SK-N-MC (cell line): Measurements from ENCODE around the gene CYP17A1.
A peak's percentile ranks its signal among the peaks of the same experiment; 100 is the strongest.

Experiments used
- DNase-seq: peaks from one replicate; pipeline ENCODE4 v3.0.0-alpha.2; 2011; ENCODE audit warnings: low read depth, low spot score
- H3K27ac ChIP-seq: fragments of 200-600 bp; sonication (generic); 2 replicates; pipeline ENCODE4 v1.5.1; 2016; ENCODE audit warnings: mixed run types
- H3K36me3 ChIP-seq: fragments of 200-600 bp; sonication (generic); 2 replicates; pipeline ENCODE4 v1.6.1; 2017; ENCODE audit warnings: antibody characterized with exemption, low read length, mixed read lengths; ENCODE audit not compliant: insufficient read depth
- H3K4me3 ChIP-seq: fragments of 200-600 bp; sonication (generic); 2 replicates; pipeline ENCODE4 v1.5.1; 2016
- H3K9ac ChIP-seq: fragments of 200-600 bp; sonication (generic); 2 replicates; pipeline ENCODE4 v1.8.0; 2017; ENCODE audit warnings: mixed run types, mixed read lengths; ENCODE audit not compliant: insufficient read length
- H3K9me3 ChIP-seq: fragments of 200-600 bp; sonication (generic); 2 replicates; pipeline ENCODE4 v1.6.1; 2017; ENCODE audit warnings: low read depth, mild to moderate bottlenecking, antibody characterized with exemption, low read length, moderate library complexity, mixed read lengths
- EZH2 ChIP-seq: fragments of 200-600 bp; sonication (generic); IDR thresholded peaks from one replicate; pipeline ENCODE4 v1.6.1; 2017; ENCODE audit warnings: antibody characterized with exemption
- FOXP2 ChIP-seq: optimal IDR thresholded peaks from 2 replicates; pipeline ENCODE3; 2011; ENCODE audit warnings: mild to moderate bottlenecking, moderate library complexity; ENCODE audit not compliant: insufficient read depth; ENCODE audit errors: extremely low read length, control extremely low read depth
- POLR2AphosphoS5 ChIP-seq: IDR thresholded peaks from 2 replicates; pipeline ENCODE4 v1.6.1; 2012; ENCODE audit warnings: mild to moderate bottlenecking, low read depth, low read length, borderline replicate concordance

CYP17A1 gene

DNA sequence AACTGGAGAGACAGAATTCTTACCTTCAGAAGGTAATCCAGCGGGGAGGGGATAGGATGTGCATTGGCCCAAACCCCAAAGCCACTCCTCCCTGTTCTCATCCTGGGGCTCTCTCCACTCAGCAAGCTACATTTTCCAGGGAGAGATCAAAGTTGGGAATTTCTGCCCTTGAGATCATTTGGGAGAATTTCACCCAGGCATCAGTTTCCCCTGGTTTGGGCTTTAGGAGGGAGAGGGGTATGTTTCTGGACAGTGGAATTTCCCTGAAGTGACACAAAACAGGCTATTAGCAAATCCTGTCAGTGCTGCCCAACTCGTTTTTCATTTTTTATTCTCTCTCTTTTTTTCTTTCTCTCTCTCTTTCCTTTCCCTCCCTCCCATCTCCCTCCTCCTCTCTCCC, 35.7 kb downstream of the CYP17A1 start:
- Histone ChIP-seq H3K36me3 (no peaks in the 10 kb centered on the region; the same call in 1 of the 2 replicates), H3K9ac (no peak overlapping the region), H3K27ac (peak overlapping the region; percentile 74; the same call in 1 of the 2 replicates), H3K9me3 (no peaks in the 10 kb centered on the region), H3K4me3 (no peak overlapping the region)
- no peak for TF ChIP-seq FOXP2
- no peak for TF ChIP-seq POLR2AphosphoS5
- TF ChIP-seq EZH2: no peak
- no peak for DNase-seq

GRCh38 chr10:102800611-102801335, 36.4 kb downstream of the CYP17A1 start:
- TF ChIP-seq FOXP2: no peak
- no peak for TF ChIP-seq POLR2AphosphoS5
- no peak for TF ChIP-seq EZH2
- H3K9me3 ChIP-seq: no peaks in the 10 kb centered on the region
- H3K36me3 ChIP-seq: no peaks in the 10 kb centered on the region; the same call in 1 of the 2 replicates
- no peak for DNase-seq
- H3K9ac ChIP-seq: no peak overlapping the region
- no peak overlapping the region for H3K4me3 ChIP-seq
- peak overlapping the region; percentile 74 for H3K27ac ChIP-seq

GRCh38 chr10:102799691-102800471, 37.3 kb downstream of the CYP17A1 start:
- DNase-seq: no peak
- TF ChIP-seq FOXP2 (no peak), POLR2AphosphoS5 (no peak), EZH2 (no peak)
- peak overlapping the region; percentile 74 for H3K27ac ChIP-seq

GRCh38 chr10:102796407-102797176, 40.6 kb downstream of the CYP17A1 start:
- Histone ChIP-seq H3K9me3 (no peaks in the 10 kb centered on the region), H3K4me3 (no peak overlapping the region), H3K27ac (no peak overlapping the region), H3K36me3 (no peaks in the 10 kb centered on the region; the same call in 1 of the 2 replicates), H3K9ac (no peak overlapping the region)
- DNase-seq: no peak
- TF ChIP-seq FOXP2 (no peak), POLR2AphosphoS5 (no peak), EZH2 (no peak)

More at GRCh38 chr10:102799691-102800471, 37.3 kb downstream of the CYP17A1 start:
- Histone ChIP-seq H3K36me3 (no peaks in the 10 kb centered on the region; the same call in 1 of the 2 replicates), H3K4me3 (no peak overlapping the region), H3K9me3 (no peaks in the 10 kb centered on the region), H3K9ac (no peak overlapping the region)

GRCh38 chr10:102795453-102796406, 41.5 kb downstream of the CYP17A1 start:
- TF ChIP-seq FOXP2 (no peak), EZH2 (no peak), POLR2AphosphoS5 (no peak)
- Histone ChIP-seq H3K27ac (no peak overlapping the region), H3K9me3 (no peaks in the 10 kb centered on the region), H3K9ac (no peak overlapping the region), H3K4me3 (no peak overlapping the region), H3K36me3 (no peaks in the 10 kb centered on the region; the same call in 1 of the 2 replicates)
- DNase-seq: no peak

DNA sequence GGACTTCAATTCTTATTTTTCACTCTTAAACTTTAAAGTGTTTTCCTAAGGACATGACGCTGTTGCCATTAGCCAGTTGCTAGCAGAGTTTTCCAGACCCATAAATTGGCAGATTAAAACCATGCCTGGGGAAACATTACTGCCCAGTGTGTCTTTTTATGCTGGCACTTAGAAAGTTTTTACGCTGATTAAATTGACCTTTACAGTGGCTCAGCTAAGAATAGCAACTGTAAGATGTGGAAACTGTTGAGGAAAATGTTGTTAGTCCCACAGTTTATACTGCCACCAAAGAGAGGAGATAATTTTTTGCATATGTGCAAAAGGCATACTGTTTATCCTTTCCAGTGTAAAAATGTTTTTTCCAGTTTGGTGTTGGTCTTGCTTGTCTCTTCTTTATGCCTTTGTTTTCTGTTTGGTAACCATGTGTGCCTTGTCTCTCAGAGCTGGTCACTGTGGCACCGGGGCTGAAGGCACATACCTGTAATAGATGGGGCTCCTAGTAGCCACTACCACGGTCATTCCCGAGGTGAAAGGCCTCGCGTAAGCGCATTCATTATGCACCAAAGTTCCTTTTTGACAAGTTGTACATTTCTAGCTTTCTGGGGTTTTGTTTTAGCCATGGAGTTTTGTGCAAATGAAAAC, 45.3 kb downstream of the CYP17A1 start:
- no peak overlapping the region for H3K27ac ChIP-seq
- H3K4me3 ChIP-seq: no peak overlapping the region
- H3K9me3 ChIP-seq: no peaks in the 10 kb centered on the region
- TF ChIP-seq POLR2AphosphoS5 (no peak), EZH2 (no peak), FOXP2 (no peak)
- H3K9ac ChIP-seq: no peak overlapping the region
- no peak for DNase-seq
- H3K36me3 ChIP-seq: no peaks in the 10 kb centered on the region

- H3K9ac ChIP-seq: no peak overlapping the region
- TF ChIP-seq FOXP2 (no peak), EZH2 (no peak)
Measured at GRCh38 chr10:102785818-102786217, 51.4 kb downstream of the CYP17A1 start.

More at GRCh38 chr10:102785818-102786217, 51.4 kb downstream of the CYP17A1 start:
- Histone ChIP-seq H3K4me3 (peak overlapping the region; percentile 42; the same call in 1 of the 2 replicates), H3K36me3 (no peaks in the 10 kb centered on the region), H3K9me3 (no peaks in the 10 kb centered on the region), H3K27ac (no peak overlapping the region)
- DNase-seq: peak; percentile 75
